Measurements from ENCODE around the gene PRC1. TPM values are rescaled to one million over a fixed set of nuclear protein-coding genes. Genes with fewer than 3 reads are reported as not detected.

PRC1 gene
- total RNA-seq, 1 donor from 2014 or later: 19.5 TPM

DNA sequence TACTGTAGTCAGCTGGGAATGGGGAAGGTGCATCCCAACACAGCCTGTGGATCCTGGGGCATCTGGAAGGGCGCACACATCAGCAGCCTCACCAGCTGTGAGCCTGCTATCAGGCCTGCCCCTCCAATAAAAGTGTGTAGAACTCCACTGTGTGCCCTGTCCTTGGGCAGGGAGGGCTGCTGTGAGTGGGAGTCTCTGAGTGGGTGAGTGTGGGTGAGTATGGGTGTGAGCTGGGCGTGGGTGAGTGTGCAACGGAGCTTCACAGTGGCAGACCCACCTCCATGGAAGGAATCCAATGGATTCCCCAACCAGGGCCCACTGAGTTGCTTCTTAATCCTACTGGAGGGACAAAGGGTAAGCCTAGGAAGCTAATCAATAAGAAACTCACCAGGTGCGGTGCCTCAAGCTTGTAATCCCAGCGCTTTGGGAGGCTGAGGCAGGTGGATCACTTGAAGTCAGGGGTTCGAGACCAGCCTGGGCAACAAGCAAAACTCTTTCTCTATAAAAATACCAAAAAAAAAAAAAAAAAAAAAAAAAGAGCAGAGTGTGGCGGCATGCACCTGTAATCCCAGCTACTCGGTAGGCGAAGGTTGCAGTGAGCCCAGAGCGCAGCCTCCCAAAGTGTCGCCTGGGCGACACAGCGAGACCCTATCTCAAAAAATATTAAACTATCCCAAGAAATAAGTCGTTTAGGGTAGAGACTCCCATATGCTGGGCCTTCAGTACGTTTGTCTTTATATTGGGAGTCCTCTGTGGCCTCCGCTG lies 40.2 kb downstream of the PRC1 start:
- no peaks in the 10 kb centered on the region for H3K9me3 Mint-ChIP-seq (ENCODE audit: unreplicated experiment)
- no peak for DNase-seq (ENCODE audit: low spot score)
- peaks cover 20% of the 10 kb centered on the region for H3K36me3 Mint-ChIP-seq (ENCODE audit: low read depth, unreplicated experiment)
- H3K27ac Mint-ChIP-seq (ENCODE audit: unreplicated experiment): peak overlapping the region; percentile 48
- TF ChIP-seq, protein P1, sequence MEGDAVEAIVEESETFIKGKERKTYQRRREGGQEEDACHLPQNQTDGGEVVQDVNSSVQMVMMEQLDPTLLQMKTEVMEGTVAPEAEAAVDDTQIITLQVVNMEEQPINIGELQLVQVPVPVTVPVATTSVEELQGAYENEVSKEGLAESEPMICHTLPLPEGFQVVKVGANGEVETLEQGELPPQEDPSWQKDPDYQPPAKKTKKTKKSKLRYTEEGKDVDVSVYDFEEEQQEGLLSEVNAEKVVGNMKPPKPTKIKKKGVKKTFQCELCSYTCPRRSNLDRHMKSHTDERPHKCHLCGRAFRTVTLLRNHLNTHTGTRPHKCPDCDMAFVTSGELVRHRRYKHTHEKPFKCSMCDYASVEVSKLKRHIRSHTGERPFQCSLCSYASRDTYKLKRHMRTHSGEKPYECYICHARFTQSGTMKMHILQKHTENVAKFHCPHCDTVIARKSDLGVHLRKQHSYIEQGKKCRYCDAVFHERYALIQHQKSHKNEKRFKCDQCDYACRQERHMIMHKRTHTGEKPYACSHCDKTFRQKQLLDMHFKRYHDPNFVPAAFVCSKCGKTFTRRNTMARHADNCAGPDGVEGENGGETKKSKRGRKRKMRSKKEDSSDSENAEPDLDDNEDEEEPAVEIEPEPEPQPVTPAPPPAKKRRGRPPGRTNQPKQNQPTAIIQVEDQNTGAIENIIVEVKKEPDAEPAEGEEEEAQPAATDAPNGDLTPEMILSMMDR (IDR thresholded peaks at IDR 0.05; ENCODE audit: unreplicated experiment): no peak
- H3K27me3 Mint-ChIP-seq (ENCODE audit: unreplicated experiment): peaks cover 12% of the 10 kb centered on the region
- H3K4me3 Mint-ChIP-seq (ENCODE audit: unreplicated experiment): peak overlapping the region; percentile 83
- H3K4me1 Mint-ChIP-seq (ENCODE audit: unreplicated experiment): peaks cover 2% of the 10 kb centered on the region

- TF ChIP-seq, protein P1 (IDR thresholded peaks at IDR 0.05; ENCODE audit: unreplicated experiment): no peak
- Mint-ChIP-seq H3K36me3 (ENCODE audit: low read depth, unreplicated experiment) (peaks cover 28% of the 10 kb centered on the region), H3K27ac (ENCODE audit: unreplicated experiment) (no peak overlapping the region), H3K4me3 (ENCODE audit: unreplicated experiment) (no peak overlapping the region), H3K27me3 (ENCODE audit: unreplicated experiment) (peaks cover 12% of the 10 kb centered on the region), H3K9me3 (ENCODE audit: unreplicated experiment) (no peaks in the 10 kb centered on the region), H3K4me1 (ENCODE audit: unreplicated experiment) (peaks cover 2% of the 10 kb centered on the region)
- no peak for DNase-seq (ENCODE audit: low spot score)
Measured at GRCh38 chr15:90952901-90953677, 41.2 kb downstream of the PRC1 start.

DNA sequence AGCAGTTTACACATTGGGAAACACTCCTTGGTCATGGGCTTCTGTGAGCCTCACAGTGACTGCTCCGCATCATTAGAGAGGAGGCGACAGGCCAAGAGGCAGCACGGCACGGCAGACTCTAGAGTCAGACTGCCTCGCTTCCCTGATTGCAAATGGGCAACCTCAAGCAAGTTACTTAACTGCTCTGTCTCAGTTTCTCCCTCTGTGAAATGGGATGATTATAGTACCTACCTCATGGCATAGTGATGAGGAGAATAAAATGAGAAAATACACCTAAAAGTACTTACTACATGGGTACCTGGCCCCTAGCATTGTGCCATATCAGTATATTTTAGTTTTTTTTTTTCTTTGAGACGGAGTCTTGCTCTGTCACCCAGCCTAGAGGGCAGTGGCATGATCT lies 43.7 kb downstream of the PRC1 start:
- TF ChIP-seq, protein P1 (IDR thresholded peaks at IDR 0.05; ENCODE audit: unreplicated experiment): no peak
- Mint-ChIP-seq H3K4me3 (ENCODE audit: unreplicated experiment) (no peak overlapping the region), H3K36me3 (ENCODE audit: low read depth, unreplicated experiment) (peaks cover 31% of the 10 kb centered on the region), H3K27me3 (ENCODE audit: unreplicated experiment) (peaks cover 8% of the 10 kb centered on the region), H3K4me1 (ENCODE audit: unreplicated experiment) (no peaks in the 10 kb centered on the region), H3K27ac (ENCODE audit: unreplicated experiment) (no peak overlapping the region), H3K9me3 (ENCODE audit: unreplicated experiment) (no peaks in the 10 kb centered on the region)
- no peak for DNase-seq (ENCODE audit: low spot score)

DNA sequence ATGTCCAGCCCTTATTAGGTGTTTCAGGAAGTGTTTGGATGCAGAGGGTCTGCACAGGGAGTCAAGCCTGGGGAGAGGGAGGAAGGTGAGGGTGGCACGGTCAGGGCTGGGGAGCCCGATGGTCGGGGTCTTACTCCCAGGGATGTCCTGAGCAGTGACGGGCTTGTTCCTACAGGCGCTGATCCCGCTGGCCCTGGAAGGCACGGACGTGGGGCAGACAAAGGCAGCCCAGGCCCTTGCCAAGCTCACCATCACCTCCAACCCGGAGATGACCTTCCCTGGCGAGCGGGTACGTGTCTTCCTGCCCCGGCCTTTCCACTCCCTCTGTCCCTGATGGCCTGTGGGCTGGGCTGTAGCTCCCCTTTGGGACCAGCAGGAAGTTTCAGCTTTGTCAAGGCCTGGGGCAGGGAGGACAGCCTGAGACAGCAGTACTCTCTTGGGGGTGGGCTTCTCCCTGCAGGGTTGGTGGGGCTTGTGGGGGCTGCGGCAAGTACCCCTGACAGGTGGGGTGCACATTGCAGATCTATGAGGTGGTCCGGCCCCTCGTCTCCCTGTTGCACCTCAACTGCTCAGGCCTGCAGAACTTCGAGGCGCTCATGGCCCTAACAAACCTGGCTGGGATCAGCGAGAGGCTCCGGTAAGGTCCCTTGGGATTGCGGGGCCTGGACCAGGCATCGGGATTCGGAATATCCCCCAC lies 44.2 kb downstream of the PRC1 start:
- TF ChIP-seq, protein P1 (IDR thresholded peaks at IDR 0.05; ENCODE audit: unreplicated experiment): no peak
- no peak overlapping the region for H3K27ac Mint-ChIP-seq (ENCODE audit: unreplicated experiment)
- peaks cover 31% of the 10 kb centered on the region for H3K36me3 Mint-ChIP-seq (ENCODE audit: low read depth, unreplicated experiment)
- no peak overlapping the region for H3K4me3 Mint-ChIP-seq (ENCODE audit: unreplicated experiment)
- peaks cover 6% of the 10 kb centered on the region for H3K27me3 Mint-ChIP-seq (ENCODE audit: unreplicated experiment)
- no peaks in the 10 kb centered on the region for H3K4me1 Mint-ChIP-seq (ENCODE audit: unreplicated experiment)
- DNase-seq (ENCODE audit: low spot score): no peak
- no peaks in the 10 kb centered on the region for H3K9me3 Mint-ChIP-seq (ENCODE audit: unreplicated experiment)
